Inflammatory macrophage (primary cell): ENCODE data around the gene DNAJC5G.
A peak's percentile ranks its signal among the peaks of the same experiment; 100 is the strongest.
"Not testable (repeated sequence)": the region's sequence is repeated elsewhere in the genome, so short reads cannot be mapped to it uniquely, and the experiment has no call there.

Source experiments
- DNase-seq, 2 donors: peaks; one replicate each; pipeline ENCODE4 v3.0.0-alpha.2; 2020 to 2022

DNAJC5G gene

DNA sequence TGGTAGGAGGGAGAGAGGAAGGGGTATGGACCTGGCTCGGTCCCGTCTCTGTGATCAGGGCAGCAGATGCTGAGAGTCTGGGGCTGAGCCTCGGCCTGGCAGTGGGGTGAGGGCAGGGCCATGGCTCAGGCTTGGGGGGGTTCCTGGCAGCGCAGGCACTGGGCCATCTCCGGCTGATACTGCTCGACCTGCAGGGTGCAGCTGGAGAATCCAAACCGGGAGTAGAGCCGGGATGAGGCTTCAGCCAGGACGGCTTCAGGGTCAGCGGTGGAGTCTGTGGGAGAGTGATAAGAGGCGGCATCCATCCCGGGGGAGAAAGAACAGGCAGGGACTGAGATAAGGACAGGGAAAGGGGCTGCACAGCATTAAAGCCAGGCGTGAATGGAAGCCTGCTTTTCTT is 20.0 kb upstream of the DNAJC5G start:
- DNase-seq, result no peak

DNA sequence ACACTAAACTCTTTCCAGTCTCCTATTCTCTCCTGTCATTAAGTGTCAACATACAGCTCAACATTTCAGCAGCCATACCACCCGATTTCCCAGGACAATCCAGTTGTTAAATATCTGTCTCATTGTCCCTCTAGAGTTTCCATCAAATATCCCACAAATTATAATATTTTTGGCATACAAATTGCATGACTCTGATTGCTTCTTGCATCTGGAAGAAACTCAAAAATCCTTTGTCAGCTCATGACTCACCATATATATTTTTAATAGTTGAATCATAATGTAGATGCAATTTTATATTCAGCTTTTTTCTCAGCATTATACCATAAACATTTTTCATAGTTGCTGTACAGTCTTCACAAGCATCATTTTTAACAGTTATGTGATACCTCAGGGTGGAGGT is 19.6 kb upstream of the DNAJC5G start:
- no peak for DNase-seq

DNA sequence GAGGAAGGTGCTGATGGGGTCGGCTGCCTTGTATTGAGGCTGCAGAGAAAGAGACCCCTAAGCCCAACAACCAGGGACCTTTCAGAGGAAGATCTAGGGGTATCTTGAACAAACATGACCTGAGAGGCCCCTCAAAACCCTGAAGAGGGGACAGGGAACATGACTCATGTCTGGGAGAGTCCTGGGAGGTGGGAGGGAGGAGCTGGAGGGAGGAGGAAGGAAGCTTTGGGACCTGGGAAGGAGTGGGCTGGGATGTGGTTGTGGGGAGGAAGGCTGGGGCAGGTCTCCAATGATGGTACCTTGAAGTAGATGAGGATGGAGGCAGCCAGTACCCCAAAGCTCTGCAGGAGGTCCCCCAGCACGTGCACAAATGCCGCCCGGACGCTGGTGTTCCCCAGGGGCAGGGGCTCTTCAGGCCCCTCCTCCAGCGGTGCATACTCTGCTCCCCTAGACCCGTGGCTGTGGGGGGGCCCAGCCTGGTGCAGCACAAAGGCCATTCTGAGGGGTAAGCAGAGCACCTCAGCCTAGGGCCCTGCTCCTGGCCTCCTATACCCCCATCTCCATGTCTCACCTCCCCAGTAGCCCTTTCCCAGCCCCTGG is 18.3 kb upstream of the DNAJC5G start:
- DNase-seq, result no peak

DNA sequence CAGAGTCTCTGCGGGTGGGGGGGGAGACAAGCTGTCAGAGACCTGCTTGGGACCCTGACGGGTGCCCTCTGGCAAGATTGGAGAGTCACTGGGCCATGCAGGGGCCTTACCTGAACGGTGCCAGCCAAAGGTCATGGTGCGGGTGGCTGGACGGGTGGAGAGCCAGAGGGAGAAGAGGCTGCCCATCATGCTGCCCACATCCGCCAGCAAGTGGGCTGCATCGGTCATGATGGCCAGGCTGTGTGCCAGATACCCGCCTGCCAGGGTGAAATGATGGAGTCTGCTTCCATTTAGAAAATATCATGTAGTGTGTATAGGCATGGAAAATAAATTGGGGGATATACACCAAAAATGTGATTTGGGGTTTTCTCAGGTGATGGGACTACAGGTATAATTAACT is 17.2 kb upstream of the DNAJC5G start:
- no peak for DNase-seq

DNA sequence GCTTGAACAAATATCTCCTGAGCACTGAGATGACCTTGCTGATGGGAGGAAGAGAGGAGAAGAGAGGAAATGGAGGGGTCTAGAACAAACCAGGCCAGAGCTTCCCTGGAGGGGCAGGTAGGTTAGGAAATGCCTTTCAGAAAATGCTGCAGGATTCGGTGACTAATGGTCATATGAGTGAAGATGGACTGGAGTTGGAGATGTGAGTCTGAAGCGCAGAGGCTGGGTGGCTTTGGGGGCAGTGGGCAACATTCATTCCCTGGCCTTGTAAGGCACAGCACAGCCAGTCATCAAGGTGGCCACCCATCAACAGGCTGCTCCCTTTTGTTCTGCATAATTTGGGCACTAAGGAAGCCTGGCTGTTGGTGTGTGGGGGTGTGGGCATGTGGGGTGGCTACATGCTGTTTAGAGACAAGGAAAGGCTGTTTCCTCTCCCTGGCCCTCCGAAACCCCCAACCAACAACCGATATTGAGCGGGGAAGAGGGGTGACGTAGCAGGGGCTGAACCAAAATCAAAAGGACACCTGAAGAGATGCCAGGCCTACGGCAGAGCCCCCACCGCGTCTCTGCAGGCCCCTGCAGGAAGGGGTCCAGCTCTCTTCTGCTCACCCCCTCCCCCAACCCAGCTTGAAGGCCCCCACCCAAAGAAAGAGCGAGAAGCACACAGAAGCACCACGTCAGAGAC is 13.8 kb upstream of the DNAJC5G start:
- DNase-seq, result no peak

DNA sequence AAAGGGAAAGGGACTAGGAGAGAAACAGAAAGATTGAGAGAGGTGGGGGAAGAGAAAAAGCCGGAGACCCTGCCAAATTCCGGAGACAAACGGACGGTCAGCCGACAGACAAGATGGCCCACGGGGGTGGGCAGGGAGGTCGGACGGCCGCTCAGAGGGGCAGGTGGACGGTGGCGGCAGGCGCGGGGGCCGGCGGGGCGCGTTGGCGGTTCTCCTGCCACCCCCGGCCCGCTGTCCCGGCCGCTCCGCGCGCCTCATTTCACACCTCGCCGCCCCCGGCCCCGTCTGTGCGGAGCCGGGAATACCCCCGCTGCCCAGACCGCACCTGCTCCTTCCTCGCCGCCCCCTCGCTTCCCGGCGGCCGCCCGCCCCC is 13.3 kb upstream of the DNAJC5G start:
- no peak for DNase-seq

DNA sequence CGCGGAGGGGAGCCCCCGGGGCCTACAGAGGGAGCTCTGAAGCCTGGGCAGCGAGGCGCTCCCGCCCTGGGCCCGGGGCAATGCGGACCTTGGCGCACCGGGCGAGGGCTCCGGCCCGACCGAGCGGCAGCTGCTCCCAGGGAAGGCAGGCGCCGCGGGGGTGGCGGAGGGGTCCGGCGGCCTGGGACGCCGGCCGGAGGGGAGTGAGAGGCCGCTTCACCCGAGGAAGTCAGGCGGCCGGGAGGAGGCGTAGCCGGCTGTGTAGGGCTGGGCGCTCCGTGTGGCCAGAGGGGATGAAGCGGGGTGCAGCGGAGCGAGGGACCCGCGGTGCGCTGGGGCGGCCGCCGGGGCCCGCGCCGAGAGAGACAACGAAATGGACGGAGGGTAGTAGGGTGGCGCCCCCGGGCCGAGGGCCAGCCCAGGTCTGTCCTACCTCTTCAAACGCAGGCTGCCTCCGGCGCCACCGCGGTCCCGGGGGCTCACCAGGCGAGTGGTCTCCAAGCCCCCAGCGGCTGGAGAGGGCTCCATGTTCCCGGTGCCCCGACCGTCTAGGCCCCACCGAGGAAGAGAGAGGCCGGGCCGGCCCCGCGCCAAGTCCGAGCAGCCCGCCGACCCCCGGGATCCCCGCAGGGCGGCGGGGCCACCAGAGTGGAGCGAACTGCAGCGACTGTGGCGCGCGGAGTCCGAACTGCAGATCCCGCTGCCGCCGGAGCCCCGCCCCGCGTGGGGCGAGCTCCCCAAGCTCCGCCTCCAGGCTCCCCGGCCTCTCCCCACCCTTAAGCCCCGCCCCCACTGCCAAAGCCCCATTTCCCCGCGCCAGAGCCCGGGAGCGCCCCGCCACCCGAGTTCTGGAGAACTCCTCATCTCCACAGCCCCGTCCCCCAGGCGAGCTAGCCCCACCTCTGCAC is 12.6 kb upstream of the DNAJC5G start, which contains the start of gene SLC30A3:
Gene SLC30A3, minus strand, starts transcription at position 669 of the 908 bp plus-strand sequence. Its CDS starts 141 bp downstream, at position 528.
- peak; percentile 48 to 76 for DNase-seq

DNA sequence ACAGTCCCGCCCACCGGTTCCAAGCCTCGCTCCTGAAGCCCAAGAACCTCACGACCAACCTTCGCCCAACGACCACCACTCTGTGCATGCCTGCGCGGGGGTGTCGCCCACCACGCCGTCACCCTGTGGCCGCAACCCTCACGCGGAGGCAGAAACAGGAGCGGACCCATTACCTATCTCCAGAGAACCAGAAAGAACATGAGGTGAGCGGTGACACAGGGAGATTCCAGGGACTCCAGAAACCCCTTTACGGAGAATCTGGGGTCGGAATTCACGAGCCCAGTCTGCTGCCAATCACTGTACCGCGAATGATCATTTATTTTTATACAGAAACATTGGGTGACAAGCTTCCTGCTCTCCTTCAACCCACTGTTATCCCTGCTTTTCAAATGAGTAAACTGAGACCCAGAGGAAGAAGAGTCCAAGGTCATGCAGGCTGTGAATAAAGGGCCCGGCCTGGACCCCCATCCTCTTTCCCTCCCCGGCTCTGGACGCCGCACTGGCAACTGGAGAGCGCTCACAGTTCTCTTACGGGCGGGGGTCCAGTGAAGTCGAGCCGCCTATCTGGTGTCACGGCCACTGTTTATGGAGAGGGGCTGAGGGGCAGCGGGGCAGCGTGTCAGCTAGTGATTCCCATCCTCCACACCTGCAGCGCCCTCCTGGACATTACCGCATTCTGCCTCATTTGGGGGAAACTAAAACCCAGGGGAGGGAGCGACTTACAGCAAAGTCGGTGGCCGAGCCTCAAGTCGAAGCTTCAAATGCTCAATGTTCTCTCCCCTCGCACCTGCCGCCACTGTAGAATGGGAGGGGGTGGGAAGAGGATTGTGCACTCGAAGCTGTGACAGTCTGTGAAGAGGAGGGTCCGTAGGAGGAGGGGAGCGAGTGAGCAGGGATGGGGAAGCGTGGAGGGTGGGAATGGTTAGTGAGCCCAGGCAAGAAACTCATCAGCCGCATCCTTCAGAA is 11.7 kb upstream of the DNAJC5G start:
- DNase-seq, result no peak

DNA sequence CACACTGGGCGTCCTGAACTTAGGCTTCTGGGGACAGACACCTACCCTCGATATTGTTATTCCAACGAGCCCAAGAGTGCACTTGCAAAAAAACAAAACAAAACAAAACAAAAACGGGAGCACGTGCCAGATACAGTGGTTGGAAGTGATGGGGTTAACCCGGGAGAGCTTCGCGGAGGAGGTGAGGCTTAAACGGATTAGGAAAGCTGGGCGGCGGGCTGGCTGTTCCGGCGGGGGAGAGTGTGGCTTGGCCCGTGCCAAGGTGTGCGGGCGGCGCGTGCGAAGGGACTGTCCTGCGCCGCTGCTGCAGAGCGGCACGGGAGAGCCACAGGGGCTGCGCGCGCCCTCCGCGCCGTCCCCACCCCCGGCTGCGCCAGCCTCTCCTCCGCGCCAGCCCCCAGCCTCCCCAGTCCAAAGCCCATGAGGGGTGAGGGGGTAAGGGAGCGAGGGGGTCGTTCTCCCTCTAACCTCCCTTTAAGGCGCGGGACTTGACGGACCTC is 10.9 kb upstream of the DNAJC5G start:
- no peak for DNase-seq

DNA sequence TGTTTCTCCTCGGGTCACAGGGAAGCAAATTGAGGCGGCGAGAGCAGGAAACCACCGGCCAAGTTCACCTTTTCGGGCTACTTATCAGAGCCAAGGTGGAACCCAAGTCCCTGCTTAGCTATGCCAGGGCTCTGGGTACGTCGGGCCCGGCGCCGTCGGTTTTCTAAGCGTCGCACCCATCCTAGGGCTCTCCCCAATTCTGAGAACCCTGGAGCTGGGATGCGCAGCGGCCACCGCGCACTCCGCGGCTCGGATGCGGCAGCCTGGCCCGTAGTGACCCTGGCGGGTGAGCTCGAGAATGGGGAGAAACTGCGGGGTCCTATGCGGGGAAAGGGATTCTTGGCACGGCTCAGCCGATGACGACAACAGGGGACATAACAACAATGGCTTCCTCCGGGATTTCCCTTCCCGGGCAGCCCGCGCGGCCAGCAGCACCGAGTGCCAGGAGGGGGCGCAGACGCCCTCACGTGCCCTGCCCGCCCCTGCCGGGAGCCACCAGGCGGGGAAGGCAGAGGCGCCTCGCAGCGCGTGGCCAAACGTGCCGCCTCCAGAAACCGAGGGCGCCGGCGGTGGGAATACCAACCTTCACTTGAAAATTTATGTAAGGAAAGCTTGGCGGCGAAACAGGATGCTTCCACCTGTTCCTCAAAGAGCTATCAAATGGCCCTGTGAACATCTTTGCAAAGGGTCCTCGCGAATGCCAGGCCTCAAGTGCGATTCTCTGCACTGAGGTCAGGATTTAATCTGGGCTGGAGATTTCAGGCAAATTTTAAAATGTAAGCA is 10.3 kb upstream of the DNAJC5G start:
- peak; percentile 29 to 34 for DNase-seq

DNA sequence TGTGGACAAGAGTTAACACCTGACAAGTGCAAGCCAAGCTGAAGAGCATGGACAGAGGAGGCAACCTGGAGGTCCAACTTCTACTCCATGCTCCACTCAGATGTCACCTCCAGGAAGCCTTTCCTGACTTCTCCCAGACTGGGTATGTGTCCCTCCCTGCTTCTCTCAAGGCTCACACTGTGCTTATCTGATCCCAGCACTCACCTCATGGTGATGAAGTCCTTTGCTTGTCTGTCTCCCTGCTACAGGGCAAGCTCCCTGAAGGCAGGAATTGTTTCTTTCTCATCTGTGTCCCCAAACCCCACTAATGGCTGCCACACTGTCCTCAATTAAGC is 9.7 kb upstream of the DNAJC5G start:
- no peak for DNase-seq

DNA sequence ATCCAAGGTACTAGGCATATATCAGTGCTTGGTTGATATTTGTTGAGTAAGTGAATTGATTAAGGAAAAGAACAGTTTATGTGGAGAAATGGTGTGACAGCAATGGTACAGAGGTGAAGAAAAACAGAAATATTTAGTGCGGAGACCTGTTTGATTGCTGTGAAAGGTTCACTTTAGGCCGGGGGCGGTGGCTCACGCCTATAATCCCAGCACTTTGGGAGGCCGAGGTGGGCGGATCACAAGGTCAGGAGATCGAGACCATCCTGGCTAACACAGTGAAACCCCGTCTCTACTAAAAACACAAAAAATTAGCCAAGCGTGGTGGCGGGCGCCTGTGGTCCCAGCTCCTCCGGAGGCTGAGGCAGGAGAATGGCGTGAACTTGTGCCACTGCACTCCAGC is 6.9 kb upstream of the DNAJC5G start:
- not testable (repeated sequence) for DNase-seq

DNA sequence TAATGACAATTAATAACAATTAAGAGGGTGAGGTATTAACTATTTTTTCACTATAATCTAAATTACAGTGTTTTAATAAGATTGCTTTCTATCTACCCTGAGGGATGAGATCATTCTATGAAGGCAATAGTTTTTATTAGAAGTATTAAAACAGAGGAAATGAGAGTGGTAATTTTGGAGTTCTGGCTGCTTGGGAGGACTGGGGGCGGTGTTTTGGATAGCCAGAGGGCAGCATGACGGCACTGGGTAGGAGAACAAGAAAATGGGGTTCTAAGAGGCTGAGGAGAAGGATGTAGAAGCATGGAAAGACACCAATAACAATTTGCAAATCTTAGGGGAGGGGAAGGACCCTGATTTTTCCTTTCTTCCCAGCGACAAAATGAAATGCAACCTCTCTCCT is 5.1 kb upstream of the DNAJC5G start:
- DNase-seq, result peak in 1 of 2 donors; percentile 51

DNA sequence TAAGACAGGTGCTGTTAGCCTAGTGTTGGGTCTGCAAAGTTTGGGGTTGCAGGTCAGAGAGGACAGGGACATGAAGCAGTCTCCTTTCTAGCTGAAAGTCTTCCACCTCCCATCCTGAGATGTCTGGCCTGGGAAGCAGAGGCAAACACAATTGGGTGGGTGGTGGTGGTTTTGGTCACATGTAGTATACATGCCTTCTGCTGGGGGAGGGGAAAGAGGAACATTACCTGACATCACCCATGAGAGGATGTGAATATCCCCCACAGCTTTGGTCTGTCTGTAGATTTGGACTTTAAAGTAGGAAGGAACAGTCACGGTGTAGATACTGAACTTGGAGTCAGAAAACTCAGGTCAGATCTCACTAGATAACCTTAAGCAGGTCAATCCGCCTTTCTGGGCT is 4.6 kb upstream of the DNAJC5G start:
- DNase-seq, result peak; percentile 66 to 83

DNA sequence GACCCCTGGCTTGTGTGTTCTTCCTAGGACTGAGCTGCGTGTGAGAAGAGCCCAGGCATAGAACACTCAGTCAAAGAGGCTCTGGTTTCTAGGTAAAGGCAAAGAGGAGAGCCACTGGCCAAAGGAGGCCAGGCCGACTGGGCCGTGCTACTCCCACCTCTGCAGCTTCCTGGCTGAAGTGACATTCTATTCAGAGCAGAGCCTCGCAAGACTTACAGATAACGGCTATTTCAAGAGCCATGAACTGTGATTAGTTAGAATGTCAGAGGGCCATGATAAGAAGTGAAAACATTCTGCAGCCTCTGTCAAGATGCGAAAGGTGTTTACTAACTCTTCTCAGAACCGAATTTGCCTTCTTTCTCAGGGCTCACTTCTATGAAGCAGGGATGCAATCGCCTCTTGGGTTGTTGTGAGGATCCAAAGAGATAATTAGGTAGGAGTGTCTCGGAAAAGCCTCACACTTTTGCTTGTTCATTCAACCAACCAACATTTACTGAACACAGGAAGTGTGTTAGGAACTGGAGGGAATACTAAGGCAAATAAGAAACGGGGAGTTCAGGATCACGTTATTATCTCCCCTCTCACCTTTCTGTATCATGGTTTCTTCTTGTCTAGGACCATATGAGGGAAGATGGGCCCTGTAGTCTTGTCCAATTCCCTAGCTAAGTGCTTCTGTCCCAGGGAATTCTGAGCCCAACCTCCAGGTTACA is 3.4 kb upstream of the DNAJC5G start:
- DNase-seq, result no peak

DNA sequence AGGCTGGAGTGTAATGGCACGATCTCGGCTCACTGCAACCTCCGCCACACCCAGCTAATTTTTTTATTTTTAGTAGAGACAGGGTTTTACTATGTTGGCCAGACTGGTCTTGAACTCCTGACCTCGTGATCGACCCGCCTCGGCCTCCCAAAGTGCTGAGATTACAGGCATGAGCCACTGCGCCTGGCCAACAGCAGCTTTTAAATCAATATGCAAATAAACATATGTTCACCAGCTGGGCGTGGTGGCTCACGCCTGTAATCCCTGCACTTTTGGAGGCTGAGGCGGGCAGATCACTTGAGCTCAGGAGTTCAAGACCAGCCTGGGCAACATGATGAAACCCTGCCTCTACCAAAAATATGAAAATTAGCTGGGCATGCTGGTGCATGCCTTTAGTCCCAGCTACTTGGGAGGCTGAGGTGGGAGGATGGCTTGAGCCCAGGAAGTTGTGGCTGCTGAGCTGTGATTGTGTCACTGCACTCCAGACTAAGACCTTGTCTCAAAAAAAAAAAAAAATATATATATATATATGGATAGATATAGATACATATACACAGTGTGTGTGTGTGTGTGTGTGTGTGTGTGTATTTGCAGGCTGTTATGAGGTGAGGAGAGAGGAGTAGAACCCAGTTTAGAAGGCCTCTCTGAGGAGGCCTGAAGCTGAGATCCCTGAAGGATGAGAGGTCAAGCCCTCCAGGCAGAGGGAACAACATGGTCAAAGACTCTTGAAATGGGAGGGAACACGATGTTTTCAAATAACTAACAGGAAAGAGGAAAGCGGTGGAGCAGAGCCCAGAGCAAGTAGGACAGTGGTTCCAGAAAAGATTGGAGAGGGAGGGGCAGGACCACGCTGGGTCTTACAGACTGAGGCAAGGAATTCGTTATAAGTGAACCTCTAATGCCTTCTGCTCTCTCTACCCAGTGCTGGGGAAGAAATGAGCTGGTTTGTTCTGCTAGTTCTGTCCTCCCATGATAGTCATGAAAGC is 2.4 kb upstream of the DNAJC5G start:
- peak in 1 of 2 donors; percentile 56 for DNase-seq

DNA sequence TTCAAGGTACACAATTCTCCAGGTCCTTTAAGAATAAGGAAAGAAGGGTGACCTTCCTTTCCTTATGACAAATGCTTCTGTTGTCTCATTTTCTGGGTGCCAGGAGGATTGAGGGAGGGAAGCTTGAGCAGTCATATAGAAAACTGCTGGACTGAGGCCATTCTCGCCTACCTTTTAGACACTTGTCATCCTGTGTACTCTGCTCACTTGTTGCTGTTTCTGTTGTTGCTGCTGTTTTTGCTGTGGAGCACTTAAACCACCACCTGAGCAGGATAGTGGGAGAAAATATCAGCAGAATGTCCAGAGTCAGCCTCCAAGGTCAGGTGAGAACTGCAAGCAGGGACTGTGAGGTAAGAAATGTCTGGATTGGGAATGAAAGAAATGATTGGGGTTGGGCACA is 2.8 kb downstream of the DNAJC5G start:
- DNase-seq, result no peak

DNA sequence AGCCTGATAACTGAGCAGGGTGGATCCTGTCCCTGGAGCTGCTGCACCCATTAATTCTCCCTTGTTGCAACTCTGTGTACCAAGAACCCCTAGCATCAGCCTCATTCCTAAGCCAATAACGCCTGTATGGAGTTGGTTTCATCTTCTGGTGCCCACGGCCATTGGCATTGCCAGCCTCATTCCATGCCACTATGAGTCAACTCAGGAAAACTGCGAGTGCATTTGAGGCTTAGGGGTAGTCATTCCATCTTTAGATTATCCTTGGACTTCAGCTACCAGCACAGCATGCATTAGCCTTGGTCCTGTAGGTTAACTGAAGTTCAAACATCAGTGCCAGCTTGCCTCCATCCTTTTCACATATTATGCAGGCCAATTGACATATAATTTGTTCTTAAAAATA is 5.6 kb downstream of the DNAJC5G start:
- DNase-seq, result no peak

DNA sequence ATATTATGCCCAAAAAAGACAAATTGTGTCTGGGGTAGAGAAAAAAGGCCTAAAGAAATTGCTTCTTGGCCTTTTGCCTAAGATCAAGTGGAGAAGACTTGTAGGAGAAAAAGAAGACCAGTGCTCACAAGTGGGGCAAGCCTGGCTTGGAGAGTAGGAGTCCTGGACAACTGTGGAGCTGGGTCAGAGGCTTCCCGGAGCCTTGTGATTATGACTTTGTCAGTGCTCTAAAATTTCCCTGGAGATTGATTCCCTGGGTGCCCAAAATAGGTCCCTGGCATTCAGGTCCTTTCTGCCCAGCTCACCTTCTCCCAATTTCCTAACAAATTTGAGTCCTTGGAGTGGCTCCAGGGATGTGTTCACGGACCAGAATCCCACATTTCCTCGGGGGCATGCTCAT is 6.2 kb downstream of the DNAJC5G start:
- DNase-seq, result no peak
